Renal pelvis (tissue), 4 donors: Measurements from ENCODE around the gene CHSY1. TPM values are rescaled to one million over a fixed set of nuclear protein-coding genes. Genes with fewer than 3 reads are reported as not detected.

ENCODE experiments used
- DNase-seq: peaks from one replicate; pipeline ENCODE4 v3.0.0-alpha.2; 2013
- polyA plus RNA-seq, 3 donors: library from polyadenylated mRNA; unstranded; fragments of 120-200 nt; gene quantifications; one replicate each; pipeline ENCODE4 v1.2.1, GENCODE V29; 2013; ENCODE audit not compliant: insufficient read length in 3 of 3

The CHSY1 gene
- polyA plus RNA-seq, 3 donors, result 41.5 to 44.4 (median 42.5) TPM

GRCh38 chr15:101157721-101158120, 94.1 kb downstream of the CHSY1 start:
- DNase-seq, result no peak

DNA sequence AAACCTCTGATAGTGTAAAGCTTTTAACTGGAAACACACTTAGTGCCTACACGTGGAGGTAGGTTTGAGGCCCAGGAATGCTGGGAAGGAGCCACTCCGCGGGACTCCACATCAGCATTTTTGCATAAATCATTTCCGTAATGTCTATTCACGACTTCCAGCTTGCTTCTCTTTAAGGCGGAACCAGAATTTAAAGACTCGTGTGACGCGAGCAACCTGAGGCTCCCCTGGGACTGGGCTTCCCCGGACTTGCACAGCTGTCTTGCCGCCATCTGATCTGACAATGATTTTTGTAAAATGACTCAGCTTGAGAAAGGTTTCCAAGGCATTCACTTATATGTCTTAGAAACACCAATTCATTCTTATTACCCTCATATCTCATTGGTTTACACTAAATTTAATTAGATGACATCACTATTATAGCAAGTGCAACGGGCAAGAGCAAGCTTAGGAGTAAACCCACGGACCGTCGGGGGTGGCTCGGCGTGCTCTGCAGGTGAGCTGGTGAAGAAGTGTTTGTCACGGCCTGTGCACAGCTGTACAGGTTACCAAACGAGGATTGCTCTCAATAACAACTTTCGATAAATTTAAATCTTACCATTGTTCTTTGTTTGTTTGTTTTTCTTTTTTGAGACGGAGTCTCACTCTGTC, 95.2 kb downstream of the CHSY1 start:
- DNase-seq, result no peak

DNA sequence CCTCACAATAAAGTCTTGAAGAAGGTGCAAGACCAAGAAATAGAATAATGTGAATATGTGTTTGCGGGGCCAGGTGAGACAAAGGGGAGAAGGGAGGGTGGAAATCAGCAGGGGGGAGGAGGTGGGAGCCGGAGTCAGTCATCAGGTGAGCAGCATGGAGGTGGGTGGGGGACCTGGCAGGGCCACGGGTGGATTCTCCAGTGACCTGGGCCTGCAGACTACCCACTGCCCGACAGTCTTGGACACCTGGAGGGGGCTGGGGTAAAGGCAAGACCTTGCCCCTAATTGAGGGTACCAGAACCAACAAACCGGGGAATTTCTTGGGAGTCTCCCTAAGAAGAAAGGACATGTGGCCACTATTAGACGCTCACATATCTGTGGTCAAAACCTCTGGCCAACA, 95.8 kb downstream of the CHSY1 start:
- DNase-seq, result no peak

GRCh38 chr15:101153801-101154656, 97.8 kb downstream of the CHSY1 start:
- no peak for DNase-seq

GRCh38 chr15:101152914-101153313, 98.9 kb downstream of the CHSY1 start:
- DNase-seq, result no peak

DNA sequence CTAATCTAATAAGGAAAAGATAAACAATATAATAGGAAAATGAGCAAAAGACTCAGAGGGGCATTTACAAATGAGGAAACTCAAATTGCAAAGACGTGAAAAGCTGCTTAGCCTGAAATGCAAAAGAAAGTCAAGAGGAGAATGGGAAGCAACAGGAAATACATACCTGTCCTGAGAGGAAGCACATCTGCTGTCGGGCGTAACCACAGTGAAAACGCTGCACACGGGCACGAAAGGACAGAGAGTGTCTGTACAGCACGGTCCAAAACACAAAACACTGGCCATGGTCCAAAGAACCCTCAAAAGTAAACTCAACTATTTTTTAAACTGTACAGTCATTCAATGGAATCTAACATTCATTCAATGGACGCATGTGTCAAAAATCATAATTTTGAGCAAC, 100.6 kb downstream of the CHSY1 start:
- no peak for DNase-seq

GRCh38 chr15:101150723-101151040, 101.2 kb downstream of the CHSY1 start:
- no peak for DNase-seq

- DNase-seq, result no peak
Measured at GRCh38 chr15:101149864-101150722, 101.8 kb downstream of the CHSY1 start.

DNA sequence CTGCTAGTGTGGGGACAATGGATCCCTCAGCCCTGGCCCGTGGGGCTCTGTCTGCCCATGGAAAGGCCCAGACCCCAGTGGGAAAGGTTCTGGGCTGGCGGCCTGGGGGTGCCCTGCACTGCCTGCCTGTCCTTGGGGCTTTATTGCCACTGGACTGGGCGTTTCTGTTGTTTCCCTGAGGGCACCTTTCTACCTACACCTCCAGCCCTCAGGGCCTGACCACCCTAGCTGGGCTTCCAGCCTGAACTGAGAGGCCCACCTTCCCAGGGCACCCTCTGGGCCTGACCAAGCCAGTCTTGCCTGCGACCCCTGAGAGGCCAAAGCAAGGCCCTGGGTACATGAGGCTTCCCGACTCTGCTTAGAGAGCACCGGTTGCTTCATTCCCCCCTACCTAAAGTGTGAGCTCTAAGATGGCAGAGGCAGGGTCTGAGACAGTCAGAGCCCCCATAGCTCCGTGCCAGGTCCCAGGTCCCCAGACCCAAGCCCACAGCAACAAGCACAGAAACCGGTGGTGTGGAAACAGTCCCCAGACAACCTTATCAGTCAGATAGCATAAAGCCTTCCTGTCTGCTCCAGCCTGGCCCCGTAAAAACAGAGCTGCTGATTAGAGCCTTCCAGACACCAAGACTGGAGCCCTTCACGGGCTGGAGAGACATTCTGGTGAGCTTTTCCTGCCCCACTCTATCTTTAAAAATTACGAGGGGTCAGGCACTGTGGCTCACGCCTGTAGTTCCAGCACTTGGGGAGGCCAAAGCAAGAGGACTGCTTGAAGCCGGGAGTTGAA, 102.8 kb downstream of the CHSY1 start:
- no peak for DNase-seq

DNA sequence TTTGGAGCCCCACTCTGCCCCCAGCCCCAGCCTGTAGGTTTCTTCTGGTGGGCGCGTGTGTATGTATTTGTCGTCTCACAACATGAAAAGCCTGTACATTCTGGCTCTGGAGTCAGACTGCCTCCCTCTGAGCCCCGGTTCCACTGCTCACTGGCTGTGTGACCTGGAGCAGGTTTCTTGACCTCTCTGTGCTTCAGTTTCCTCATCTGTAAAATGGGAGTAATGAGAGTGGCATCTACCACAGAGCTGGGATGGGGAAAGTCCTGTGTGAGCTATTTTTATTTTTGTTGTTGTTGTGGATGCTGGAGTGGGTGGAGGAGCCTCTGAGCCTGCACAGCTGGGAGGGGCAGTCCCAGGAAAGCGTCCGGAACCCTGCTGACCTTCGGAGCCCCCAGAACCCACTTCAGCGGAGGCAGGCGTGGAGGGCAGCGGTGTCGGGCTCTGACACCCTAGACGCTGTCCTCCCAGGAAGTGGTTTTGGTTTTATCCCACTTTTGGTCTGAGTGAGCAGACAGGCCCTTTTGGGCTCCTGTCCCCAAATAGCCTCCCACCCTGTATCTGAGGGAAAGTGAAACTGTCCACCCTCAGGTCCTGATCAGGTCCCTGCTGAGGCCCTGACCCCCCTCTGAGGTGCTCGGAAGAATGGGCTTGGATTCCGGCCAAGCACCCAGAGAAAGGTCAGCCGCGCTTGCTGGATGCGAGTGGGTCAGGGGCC, 103.5 kb downstream of the CHSY1 start:
- DNase-seq, result no peak

- no peak for DNase-seq
Measured at GRCh38 chr15:101147181-101147580, 104.7 kb downstream of the CHSY1 start.

DNA sequence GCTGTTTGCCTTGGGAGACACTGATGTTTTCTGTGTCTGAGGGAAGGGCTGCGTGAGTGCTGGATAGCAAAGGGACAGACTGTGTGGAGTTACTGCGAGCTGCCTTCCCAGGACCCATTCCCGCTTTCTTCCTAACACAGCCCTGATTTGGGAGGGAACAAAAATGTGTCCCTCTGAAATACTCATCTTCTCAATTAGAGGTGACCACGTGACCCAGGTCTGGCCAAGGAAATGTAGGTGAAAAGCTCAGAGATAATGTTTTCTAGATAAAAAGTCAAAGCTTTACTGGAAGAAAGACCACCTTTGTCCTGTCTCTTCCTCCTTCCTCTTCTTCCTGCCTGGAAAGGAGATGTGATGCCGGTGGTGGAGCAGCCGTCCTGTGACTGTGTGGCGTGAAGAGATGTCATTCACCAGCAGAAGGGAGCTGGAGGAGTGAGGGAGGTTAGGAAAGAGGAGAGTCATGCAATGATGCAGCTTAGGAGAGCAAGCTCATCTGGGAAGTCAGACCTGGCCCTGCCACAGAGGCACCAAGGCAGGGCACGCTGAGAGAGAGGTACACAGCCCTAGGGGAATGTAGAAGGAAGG, 105.6 kb downstream of the CHSY1 start:
- DNase-seq, result no peak

GRCh38 chr15:101145362-101145761, 106.5 kb downstream of the CHSY1 start:
- no peak for DNase-seq

DNA sequence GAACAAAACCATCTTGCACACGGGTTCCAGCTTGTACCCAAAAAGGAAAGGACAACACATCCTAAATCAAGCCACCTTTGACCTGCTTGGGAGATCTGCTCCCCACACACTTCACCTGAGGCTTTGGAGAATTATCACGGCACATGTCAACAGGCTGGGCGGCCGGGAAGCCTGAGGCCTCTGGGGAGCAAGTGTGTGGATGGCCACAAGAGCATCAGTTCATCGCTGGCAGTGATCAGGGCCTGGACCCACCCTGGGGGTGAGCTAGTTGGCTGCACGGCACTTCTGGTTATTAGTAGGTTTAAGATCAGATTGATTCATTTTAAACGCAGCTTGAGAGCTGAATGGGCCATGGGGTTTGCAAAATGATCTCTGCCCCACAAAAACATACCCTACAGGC, 108.5 kb downstream of the CHSY1 start:
- DNase-seq, result no peak

DNA sequence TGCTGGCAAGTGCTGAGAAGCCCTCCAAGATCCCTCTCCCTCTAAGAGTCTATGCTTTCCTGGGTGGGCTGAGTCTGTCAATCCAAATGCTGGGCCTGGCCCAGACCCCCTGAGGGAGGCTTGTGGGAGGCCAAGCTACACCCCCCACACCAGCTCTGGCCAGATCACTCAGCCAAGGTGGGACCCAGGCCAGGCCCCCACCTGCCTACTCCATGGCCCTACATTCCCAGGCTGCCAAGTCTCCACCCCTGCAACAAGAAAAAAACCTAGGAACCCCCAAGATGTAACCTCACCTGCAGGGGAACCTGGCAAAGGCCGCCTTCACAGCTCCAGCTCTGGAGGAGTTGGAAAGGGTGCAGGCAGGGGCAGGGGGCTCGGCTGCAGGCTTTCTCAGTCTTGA, 109.1 kb downstream of the CHSY1 start:
- no peak for DNase-seq

- DNase-seq, result no peak
Measured at GRCh38 chr15:101141926-101142527, 109.8 kb downstream of the CHSY1 start.

GRCh38 chr15:101140697-101141065, 111.2 kb downstream of the CHSY1 start:
- DNase-seq, result no peak

GRCh38 chr15:101139986-101140696, 111.7 kb downstream of the CHSY1 start:
- DNase-seq, result no peak
